ENCODE data around the gene TOPAZ1. TPM values are rescaled to one million over a fixed set of nuclear protein-coding genes. Genes with fewer than 3 reads are reported as not detected.

The TOPAZ1 gene
- total RNA-seq, 4 donors from 2014 or later: not detected

- no peak for TF ChIP-seq CTCF (IDR thresholded peaks at IDR 0.05; ENCODE audit: low read depth)
Observed at GRCh38 chr3:44338828-44339127, 97.1 kb downstream of the TOPAZ1 start.

GRCh38 chr3:44339181-44340057 lies 97.7 kb downstream of the TOPAZ1 start:
- no peak for TF ChIP-seq CTCF (IDR thresholded peaks at IDR 0.05; ENCODE audit: low read depth)

DNA sequence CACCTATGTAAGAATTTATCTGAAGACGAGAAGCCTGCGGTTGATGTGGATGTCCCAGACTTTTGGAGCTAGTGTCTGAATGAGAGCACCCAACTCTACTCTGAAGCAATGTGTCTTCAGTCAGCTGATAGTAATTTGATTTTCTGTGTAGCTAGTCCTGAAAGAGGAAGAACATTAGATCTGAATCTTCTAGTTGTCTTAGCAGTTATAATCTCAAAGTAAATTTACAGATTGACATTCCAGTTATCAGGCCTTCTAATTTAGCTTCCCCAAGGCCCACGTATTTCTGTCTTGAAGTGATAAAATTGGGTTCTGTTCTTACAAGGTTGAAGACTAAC lies 98.3 kb downstream of the TOPAZ1 start:
- no peak for TF ChIP-seq CTCF (IDR thresholded peaks at IDR 0.05; ENCODE audit: low read depth)

- no peak for TF ChIP-seq CTCF (IDR thresholded peaks at IDR 0.05; ENCODE audit: low read depth)
Observed at GRCh38 chr3:44342176-44342790, 100.6 kb downstream of the TOPAZ1 start.

GRCh38 chr3:44343421-44343820 lies 101.7 kb downstream of the TOPAZ1 start:
- no peak for TF ChIP-seq CTCF (IDR thresholded peaks at IDR 0.05; ENCODE audit: low read depth)

GRCh38 chr3:44348993-44349392 lies 107.3 kb downstream of the TOPAZ1 start:
- TF ChIP-seq CTCF (IDR thresholded peaks at IDR 0.05; ENCODE audit: low read depth): no peak

DNA sequence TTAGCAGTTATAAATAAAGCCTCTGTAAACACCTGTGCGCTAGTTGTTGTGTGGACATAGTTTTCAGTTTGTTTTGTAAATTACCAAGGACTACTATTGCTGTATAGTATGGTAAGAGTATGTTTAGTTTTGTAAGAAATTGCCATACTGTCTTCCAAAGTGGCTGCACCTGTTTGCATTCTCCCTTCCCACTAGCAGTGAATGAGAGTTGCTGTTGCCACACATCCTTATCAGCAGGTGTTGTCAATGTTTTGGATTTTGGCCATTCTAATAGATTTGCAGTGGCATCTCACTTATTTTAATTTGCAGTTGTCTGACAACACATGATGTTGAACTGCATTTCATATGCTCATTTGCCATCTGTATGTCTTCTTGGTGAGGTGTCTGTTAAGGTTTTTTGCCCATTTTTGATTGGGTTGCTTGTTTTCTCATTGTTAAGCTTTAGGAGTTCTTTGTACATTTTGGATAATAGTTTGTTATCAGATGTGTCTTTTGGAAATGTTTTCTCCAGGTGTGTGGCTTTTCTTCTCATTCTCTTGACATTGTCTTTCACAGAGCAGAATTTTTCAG lies 111.8 kb downstream of the TOPAZ1 start:
- TF ChIP-seq CTCF (IDR thresholded peaks at IDR 0.05; ENCODE audit: low read depth): no peak

Data from subcutaneous adipose tissue (tissue), 4 donors.